ENCODE measurements around the gene ERI3. TPM values are rescaled to one million over a fixed set of nuclear protein-coding genes. Genes with fewer than 3 reads are reported as not detected.

Gene ERI3
- total RNA-seq, 1 donor from 2014 or later, result 72.7 TPM

- Mint-ChIP-seq H3K36me3 (no peaks in the 10 kb centered on the region), H3K9me3 (no peaks in the 10 kb centered on the region), H3K27ac (no peak overlapping the region), H3K27me3 (peaks cover 37% of the 10 kb centered on the region), H3K4me1 (ENCODE audit: unreplicated experiment) (peaks cover 3% of the 10 kb centered on the region), H3K4me3 (no peak overlapping the region)
- no peak for DNase-seq (ENCODE audit: extremely low spot score, unreplicated experiment)
- TF ChIP-seq, protein P1, sequence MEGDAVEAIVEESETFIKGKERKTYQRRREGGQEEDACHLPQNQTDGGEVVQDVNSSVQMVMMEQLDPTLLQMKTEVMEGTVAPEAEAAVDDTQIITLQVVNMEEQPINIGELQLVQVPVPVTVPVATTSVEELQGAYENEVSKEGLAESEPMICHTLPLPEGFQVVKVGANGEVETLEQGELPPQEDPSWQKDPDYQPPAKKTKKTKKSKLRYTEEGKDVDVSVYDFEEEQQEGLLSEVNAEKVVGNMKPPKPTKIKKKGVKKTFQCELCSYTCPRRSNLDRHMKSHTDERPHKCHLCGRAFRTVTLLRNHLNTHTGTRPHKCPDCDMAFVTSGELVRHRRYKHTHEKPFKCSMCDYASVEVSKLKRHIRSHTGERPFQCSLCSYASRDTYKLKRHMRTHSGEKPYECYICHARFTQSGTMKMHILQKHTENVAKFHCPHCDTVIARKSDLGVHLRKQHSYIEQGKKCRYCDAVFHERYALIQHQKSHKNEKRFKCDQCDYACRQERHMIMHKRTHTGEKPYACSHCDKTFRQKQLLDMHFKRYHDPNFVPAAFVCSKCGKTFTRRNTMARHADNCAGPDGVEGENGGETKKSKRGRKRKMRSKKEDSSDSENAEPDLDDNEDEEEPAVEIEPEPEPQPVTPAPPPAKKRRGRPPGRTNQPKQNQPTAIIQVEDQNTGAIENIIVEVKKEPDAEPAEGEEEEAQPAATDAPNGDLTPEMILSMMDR (conservative IDR thresholded peaks at IDR 0.05), result no peak
Observed at GRCh38 chr1:44380666-44381177, 25.7 kb upstream of the ERI3 start.

DNA sequence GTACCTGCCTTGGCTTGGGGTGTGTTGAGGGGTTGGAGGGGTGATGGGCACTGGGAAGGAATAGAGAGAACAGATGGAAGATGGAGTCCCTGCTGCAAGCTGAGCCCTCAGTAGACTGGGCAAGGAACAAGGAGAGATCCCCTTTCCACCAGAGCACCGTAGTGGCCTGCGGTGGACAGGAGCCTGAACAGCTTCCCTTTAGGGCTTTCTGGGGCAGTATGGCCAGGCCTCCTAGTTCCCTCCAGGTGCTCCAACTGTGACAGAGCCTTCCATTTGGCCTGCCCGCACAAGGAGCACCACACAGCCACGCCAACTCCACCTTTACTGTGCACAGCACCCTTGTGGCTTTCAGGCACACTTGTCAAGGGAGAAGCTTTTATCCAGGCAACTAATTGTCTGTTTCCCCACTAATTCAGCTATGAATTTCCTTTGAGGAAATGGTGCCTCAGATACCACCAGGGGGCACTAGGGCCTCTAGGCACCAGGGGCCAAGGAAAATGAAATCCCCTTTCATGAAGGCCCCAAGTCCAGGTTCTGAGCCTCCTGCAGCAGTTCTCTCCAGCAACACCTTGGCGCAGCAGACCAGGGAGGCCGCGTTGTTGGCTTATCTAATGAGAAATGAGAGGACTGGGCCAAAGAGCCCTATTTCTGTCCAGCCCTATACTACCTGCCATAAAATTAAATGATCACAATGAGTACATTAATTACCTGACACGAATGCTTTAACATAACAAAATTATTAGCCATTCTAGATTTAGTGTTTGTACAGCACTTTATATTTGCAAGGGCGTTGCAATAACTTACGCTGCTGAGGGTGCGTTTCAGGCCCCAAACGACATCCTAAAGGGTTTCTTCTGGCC, 23.1 kb upstream of the ERI3 start:
- Mint-ChIP-seq H3K4me3 (no peak overlapping the region), H3K9me3 (no peaks in the 10 kb centered on the region), H3K27me3 (peaks cover 22% of the 10 kb centered on the region), H3K4me1 (ENCODE audit: unreplicated experiment) (peaks cover 3% of the 10 kb centered on the region), H3K36me3 (no peaks in the 10 kb centered on the region), H3K27ac (no peak overlapping the region)
- TF ChIP-seq, protein P1 (conservative IDR thresholded peaks at IDR 0.05), result peak; percentile 83
- no peak for DNase-seq (ENCODE audit: extremely low spot score, unreplicated experiment)

GRCh38 chr1:44375547-44375946, 20.5 kb upstream of the ERI3 start:
- Mint-ChIP-seq H3K4me3 (no peak overlapping the region), H3K27me3 (peaks cover 12% of the 10 kb centered on the region), H3K27ac (no peak overlapping the region), H3K36me3 (no peaks in the 10 kb centered on the region), H3K4me1 (ENCODE audit: unreplicated experiment) (peaks cover 3% of the 10 kb centered on the region), H3K9me3 (no peaks in the 10 kb centered on the region)
- no peak for DNase-seq (ENCODE audit: extremely low spot score, unreplicated experiment)
- TF ChIP-seq, protein P1 (conservative IDR thresholded peaks at IDR 0.05), result no peak

- Mint-ChIP-seq H3K9me3 (no peaks in the 10 kb centered on the region), H3K36me3 (no peaks in the 10 kb centered on the region), H3K4me1 (ENCODE audit: unreplicated experiment) (peaks cover 16% of the 10 kb centered on the region), H3K27ac (no peak overlapping the region), H3K4me3 (no peak overlapping the region), H3K27me3 (peaks cover 29% of the 10 kb centered on the region)
- DNase-seq (ENCODE audit: extremely low spot score, unreplicated experiment), result no peak
- TF ChIP-seq, protein P1 (conservative IDR thresholded peaks at IDR 0.05), result no peak
Observed at GRCh38 chr1:44371206-44371605, 16.1 kb upstream of the ERI3 start.

DNA sequence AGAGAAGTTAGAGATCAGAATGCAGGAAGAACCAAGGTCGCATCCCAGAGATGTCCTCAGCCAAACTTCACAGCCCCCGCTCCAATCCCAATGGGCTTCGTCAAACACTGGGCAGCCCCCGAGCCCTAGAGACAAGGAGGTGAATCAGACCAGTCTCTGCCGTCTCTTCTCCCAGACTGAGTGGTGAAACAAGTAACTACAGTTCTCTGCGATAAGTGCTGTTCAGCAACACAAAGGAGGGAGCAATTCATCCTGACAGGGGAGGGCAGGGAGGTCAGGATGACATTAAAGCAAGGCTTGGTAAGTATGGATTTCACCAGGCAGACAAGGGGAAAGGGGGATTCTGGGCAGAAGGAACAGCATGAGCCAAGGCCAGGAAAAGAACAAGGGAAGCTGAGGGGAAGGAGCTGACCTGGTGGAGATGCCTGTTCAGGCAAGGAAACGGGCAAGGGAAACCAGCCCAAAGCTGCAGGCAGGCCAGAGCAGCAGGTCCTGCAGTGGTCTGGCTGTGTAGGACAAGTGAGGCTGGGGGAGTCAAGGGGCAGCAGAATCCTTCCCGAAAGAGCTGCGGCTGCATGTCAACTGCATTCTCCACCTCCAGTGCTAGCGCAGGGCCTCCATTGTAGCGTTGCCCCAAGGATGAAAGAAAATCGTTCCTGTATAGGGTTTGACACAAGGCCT, 13.6 kb upstream of the ERI3 start:
- peaks cover 34% of the 10 kb centered on the region for H3K27me3 Mint-ChIP-seq
- no peaks in the 10 kb centered on the region for H3K36me3 Mint-ChIP-seq
- peaks cover 16% of the 10 kb centered on the region for H3K4me1 Mint-ChIP-seq (ENCODE audit: unreplicated experiment)
- TF ChIP-seq, protein P1 (conservative IDR thresholded peaks at IDR 0.05), result no peak
- peak overlapping the region; percentile 27 for H3K4me3 Mint-ChIP-seq
- no peak for DNase-seq (ENCODE audit: extremely low spot score, unreplicated experiment)
- peak overlapping the region; percentile 37 for H3K27ac Mint-ChIP-seq
- H3K9me3 Mint-ChIP-seq, result no peaks in the 10 kb centered on the region

Measured in type B pancreatic cell (in vitro differentiated cells).